Fibroblast of skin of left biceps (primary cell): Measurements from ENCODE around the gene ORC4.
"Not testable (repeated sequence)": the region's sequence is repeated elsewhere in the genome, so short reads cannot be mapped to it uniquely, and the experiment has no call there.

Source experiments
- DNase-seq, 2 experiments: peaks; one replicate each; pipeline ENCODE4 v3.0.0-alpha.2; 2013; ENCODE audit warnings: low read depth in 2 of 2

ORC4 gene

GRCh38 chr2:148014616-148015015 is 5.9 kb downstream of the ORC4 start:
- no peak for DNase-seq

DNA sequence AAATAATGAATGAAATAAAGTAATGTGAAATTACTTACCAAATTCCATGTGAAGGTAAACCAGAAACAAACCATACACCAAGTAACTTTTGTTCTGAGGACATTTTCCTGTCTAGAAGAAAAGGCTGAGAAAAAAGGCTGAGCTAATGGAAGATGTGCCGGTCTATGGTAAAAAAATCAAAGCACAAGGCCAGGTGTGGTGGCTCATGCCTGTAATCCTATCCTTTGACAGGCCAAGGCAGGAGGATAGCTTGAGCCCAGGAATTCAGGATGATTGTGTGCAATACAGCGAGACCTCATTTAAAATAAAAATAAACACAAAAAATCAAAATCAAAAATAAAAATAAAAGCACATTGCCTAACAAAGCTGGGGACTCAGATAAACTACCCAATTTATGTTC is 6.7 kb downstream of the ORC4 start:
- no peak for DNase-seq

DNA sequence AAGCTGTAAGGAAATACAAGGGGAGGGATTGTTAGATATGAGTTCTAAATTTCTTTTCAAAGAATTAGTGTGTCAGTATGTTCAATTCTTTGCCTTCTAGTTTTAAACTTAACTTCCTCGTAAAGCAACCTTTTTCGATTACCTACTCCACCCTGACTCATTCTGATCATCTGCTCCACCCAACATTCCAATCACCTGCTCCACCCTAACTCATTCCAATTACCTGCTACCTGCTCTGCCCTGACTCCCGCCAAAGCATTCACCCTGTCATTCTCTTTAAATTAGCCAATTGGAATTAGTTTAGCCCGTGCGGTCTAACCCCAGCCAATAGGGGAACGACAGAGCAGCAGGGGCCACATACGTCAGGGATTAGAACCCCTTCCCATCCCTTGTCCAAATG is 12.1 kb downstream of the ORC4 start:
- not testable (repeated sequence) for DNase-seq

DNA sequence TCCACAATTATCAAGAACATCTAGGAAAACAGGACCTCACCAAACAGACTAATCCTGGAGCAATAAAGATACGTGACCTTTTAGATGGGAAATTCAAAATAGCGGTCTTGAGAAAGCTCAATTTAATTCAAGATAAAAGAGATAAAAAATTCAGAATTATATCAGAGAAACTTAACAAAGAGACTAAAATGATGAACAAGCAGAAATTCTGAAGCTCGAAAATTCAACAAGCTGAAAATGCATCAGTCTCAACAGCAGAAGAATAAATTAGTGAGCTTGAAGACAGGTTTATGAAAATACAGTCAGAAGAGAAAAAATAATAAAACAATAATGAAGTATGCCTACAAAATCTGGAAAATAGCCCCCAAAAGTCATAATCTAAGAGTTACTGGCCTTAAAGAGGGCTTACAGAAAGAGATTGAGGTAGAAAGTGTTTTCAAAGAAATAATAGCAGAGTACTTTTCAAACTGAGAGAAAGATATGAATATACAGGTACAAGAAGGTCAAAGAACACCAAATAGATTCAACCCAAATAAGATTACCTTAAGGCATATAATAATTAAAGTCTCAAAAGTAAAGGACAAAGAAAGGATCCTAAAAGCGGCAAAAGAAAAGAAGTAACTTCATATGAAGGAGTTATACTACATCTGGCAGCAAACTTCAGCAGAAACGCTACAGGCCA is 13.2 kb downstream of the ORC4 start:
- no peak for DNase-seq

DNA sequence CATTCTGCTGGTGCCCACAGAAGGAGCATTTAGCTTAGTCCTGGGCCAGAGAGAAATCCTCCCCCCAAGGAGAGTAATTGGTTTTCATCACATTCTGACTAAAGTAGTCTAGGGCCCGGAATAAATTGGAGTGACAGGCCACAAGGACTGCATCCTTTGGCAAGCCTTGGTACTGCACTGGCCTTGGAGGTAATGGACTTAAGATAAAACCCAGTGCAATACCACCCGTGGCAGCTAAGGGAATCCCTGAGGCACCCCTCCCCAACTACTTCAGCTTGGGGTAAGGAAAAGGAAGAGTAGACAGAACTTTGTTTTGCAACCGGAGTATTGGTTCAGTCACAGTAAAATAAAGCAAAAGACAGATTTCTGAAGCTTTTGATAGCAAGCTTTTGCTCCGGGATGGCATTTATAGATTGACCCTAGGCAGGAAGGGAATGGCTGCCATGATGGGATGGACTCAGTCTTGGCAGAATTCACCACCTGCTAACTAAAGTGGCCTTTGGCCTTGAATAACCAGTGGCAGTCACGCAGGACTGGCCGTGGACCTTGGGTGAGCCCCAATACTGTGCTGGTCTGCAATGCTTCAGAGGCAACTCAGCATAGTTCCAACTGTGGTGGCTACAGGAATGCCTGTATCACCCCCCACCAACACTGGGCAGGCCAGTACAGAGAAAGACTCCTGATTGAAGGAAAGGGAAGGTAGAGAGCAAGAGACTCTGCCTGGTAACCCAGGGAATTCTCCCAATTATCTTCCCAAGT is 14.1 kb downstream of the ORC4 start:
- DNase-seq: no peak

- DNase-seq: not testable (repeated sequence)
Measured at GRCh38 chr2:148002420-148002819, 18.1 kb downstream of the ORC4 start.

DNA sequence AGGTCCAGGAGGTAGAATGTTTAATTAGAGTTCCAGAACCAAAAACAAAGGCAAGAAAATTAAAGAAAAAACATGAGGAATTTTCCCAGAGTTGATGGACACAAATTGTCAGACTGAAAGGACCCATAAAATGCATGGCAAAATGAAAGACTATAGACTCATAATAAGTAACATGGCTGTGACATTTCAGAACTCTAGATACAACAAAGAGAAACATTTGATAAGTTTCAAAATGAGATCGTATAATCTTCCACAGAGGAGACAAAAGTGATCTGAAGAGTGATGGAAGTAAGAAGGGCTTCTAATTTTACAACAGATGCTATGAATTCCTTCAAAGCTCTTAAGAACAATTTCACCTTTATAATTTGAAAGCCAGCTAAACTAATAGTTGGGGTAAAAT is 20.4 kb downstream of the ORC4 start:
- DNase-seq: no peak

GRCh38 chr2:147999126-147999525 is 21.4 kb downstream of the ORC4 start:
- DNase-seq: no peak

DNA sequence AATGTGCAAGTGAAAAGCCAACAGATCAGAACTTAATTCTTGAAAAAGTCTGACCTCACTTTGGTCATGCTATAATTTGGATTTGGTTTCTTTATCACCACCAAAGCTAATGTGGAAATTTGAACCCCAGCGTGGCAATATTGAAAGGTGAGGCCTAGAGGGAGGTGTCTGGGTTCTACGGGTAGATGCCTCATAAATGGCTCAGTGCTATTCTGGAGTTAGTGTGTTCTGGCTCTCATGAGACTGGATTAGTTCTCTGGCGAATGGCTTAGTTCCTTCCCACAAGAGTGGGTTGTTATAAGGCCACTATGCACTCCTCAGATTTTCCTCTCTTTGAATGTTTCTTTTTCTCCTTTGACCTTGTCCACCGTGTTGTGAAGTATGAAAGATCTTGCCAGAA is 22.3 kb downstream of the ORC4 start:
- no peak for DNase-seq

GRCh38 chr2:147996828-147997227 is 23.7 kb downstream of the ORC4 start:
- DNase-seq: no peak

DNA sequence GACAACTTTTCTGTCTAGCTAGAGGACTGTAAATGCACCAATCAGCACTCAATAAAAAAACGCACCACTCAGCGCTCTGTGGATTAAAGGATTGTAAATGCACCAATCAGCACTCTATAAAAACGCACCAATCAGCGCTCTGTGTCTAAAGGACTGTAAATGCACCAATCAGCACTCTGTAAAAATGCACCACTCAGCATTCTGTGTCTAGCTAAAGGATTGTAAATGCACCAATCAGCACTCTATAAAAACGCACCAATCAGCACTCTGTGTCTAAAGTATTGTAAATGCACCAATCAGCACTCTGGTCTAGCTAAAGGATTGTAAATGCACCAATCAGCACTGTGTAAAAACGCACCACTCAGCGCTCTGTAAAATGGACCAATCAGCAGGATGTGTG is 25.6 kb downstream of the ORC4 start:
- not testable (repeated sequence) for DNase-seq

DNA sequence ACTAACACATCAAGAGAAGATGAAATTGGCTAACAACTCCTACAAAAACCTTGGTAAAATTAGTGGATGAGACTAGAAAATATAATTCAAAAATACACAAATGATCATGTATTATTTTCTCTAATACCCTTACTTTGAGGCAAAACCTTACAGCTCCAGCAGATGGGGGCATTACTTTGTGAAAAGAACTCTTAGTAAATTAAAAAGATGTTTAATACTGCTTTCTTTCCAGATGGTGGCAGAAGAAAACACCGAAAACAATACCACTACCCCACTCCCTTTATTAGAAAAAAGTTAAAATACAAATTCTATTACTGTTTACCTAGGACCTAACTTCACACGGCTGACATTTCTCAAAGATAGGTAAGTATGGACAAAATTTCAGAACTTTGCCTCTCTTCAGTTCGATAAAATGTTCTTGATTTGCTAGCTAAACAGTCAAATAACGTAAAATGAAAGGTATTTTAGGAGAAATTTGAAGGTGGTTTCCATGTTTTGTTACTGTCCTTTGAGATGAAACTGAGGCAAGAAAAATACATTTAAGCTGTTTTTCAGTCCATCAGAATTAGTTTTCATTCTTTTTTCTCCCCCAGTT is 30.6 kb downstream of the ORC4 start:
- DNase-seq: peak; percentile 15 to 18

GRCh38 chr2:147989102-147989501 is 31.4 kb downstream of the ORC4 start:
- DNase-seq: no peak

GRCh38 chr2:147980940-147981528 is 39.5 kb downstream of the ORC4 start:
- DNase-seq: no peak

GRCh38 chr2:147977679-147978078 is 42.9 kb downstream of the ORC4 start:
- DNase-seq: no peak

DNA sequence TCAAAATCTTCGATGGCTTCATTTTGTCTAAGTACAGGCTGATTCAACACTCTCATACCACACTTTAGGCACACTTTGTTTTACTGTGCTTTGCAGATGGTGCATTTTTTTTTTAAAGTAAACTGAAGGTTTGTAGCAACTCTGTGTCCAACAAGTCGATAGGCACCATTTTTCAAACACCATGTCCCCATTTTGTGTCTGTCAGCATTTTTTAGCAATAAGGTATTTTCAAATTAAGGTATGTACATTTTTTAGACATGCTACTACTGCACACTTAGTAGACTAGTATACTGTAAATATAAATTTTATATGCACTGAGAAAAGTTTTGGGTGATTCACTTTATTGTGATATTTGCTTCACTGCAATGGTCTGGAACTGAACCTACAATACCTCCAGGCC is 44.4 kb downstream of the ORC4 start:
- DNase-seq: no peak

- no peak for DNase-seq
Measured at GRCh38 chr2:147968571-147968970, 52.0 kb downstream of the ORC4 start.

DNA sequence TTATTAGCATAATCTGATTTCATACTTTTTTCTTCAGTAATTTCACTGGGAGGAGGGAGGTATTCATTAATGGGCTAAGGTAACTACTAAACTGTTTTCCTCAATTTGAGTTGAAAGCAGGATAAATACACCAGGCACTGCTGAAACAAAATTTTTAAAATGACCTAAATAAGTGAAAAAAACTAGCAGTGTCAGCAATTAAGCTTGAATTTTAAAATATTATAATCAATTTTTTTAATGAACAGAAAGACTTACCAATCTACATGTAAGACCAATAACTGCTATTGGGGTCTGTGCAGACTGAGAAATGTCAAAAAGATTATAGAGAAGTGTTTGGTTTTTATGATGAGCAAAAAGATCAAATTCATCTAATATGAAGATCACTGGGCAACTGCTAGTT is 68.4 kb downstream of the ORC4 start:
- no peak for DNase-seq

- no peak for DNase-seq
Measured at GRCh38 chr2:147945660-147946059, 74.9 kb downstream of the ORC4 start.

GRCh38 chr2:147939313-147939712 is 81.2 kb downstream of the ORC4 start:
- no peak for DNase-seq

- no peak for DNase-seq
Measured at GRCh38 chr2:147937744-147938349, 82.7 kb downstream of the ORC4 start.

DNA sequence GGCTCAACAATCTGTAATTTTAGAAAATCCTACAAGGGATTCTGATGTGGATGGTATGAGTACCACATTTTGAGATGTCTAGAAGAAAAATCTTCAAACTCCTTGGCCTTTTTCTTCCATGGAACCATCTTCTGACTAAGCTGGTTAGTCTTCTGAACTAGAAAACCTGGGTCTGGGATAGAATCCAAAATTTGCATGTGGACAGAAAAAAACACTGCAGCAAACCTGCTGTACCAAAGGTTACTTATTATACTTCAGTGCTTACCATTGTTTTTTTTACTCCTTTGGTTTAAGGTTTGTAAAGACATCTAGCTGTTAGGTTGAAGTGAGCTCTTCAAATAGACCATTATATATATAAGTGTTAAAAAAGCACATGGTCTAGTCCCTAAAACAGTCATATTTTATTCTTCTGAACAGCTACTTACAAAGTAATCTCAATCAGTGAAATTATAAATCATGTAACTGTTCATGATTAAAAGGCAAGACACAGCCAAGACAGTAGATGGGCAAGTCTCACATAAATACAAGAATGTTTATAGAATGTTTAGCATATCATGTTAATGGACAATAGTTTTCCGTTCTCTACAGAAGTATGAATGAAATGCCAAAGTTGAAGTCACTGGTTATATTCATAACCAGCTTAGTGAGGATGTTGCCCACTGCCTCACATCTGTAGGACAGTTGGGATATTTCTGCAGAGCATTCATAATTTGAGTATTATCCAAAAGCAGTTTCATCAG is 85.5 kb downstream of the ORC4 start:
- DNase-seq: no peak
